Measurements from ENCODE around the gene MICB.

MICB gene

GRCh38 chr6:31540640-31541039 lies 42.7 kb downstream of the MICB start:
- no peak for DNase-seq (ENCODE audit: low read depth)
- TF ChIP-seq CTCF (IDR thresholded peaks at IDR 0.05; ENCODE audit: control insufficient read depth, insufficient read depth, low read depth, low read length, missing control alignments): no peak

GRCh38 chr6:31541059-31541657 lies 43.2 kb downstream of the MICB start:
- H3K4me3 ChIP-seq (ENCODE audit: control insufficient read depth, low read depth, low read length): peak overlapping the region; percentile 75
- no peak for DNase-seq (ENCODE audit: low read depth)
- no peak for TF ChIP-seq CTCF (IDR thresholded peaks at IDR 0.05; ENCODE audit: control insufficient read depth, insufficient read depth, low read depth, low read length, missing control alignments)

More at GRCh38 chr6:31540640-31541039, 42.7 kb downstream of the MICB start:
- peak overlapping the region; percentile 75 for H3K4me3 ChIP-seq (ENCODE audit: control insufficient read depth, low read depth, low read length)

GRCh38 chr6:31541658-31542521 lies 43.9 kb downstream of the MICB start, which contains the start of gene DDX39B:
TSS of gene DDX39B (minus strand) at chr6:31542003. CDS start at chr6:31540532, 1,471 bp downstream.
- peak within 1 kb of the TSS; percentile 75 for H3K4me3 ChIP-seq (ENCODE audit: control insufficient read depth, low read depth, low read length)
- DNase-seq (ENCODE audit: low read depth): peak; percentile 92
- TF ChIP-seq CTCF (IDR thresholded peaks at IDR 0.05; ENCODE audit: control insufficient read depth, insufficient read depth, low read depth, low read length, missing control alignments): no peak

GRCh38 chr6:31543639-31544038 lies 45.7 kb downstream of the MICB start:
- no peak for TF ChIP-seq CTCF (IDR thresholded peaks at IDR 0.05; ENCODE audit: control insufficient read depth, insufficient read depth, low read depth, low read length, missing control alignments)
- DNase-seq (ENCODE audit: low read depth): no peak
- H3K4me3 ChIP-seq (ENCODE audit: control insufficient read depth, low read depth, low read length): no peak overlapping the region

GRCh38 chr6:31544676-31545075 lies 46.7 kb downstream of the MICB start:
- DNase-seq (ENCODE audit: low read depth): no peak
- TF ChIP-seq CTCF (IDR thresholded peaks at IDR 0.05; ENCODE audit: control insufficient read depth, insufficient read depth, low read depth, low read length, missing control alignments): no peak
- H3K4me3 ChIP-seq (ENCODE audit: control insufficient read depth, low read depth, low read length): no peak overlapping the region

- TF ChIP-seq CTCF (IDR thresholded peaks at IDR 0.05; ENCODE audit: control insufficient read depth, insufficient read depth, low read depth, low read length, missing control alignments): no peak
- DNase-seq (ENCODE audit: low read depth): no peak
- H3K4me3 ChIP-seq (ENCODE audit: control insufficient read depth, low read depth, low read length): no peak overlapping the region
Observed at GRCh38 chr6:31545291-31545690, 47.3 kb downstream of the MICB start.

All from AG09309 (cell line).